Measurements from ENCODE around the gene MESP1.

DNA sequence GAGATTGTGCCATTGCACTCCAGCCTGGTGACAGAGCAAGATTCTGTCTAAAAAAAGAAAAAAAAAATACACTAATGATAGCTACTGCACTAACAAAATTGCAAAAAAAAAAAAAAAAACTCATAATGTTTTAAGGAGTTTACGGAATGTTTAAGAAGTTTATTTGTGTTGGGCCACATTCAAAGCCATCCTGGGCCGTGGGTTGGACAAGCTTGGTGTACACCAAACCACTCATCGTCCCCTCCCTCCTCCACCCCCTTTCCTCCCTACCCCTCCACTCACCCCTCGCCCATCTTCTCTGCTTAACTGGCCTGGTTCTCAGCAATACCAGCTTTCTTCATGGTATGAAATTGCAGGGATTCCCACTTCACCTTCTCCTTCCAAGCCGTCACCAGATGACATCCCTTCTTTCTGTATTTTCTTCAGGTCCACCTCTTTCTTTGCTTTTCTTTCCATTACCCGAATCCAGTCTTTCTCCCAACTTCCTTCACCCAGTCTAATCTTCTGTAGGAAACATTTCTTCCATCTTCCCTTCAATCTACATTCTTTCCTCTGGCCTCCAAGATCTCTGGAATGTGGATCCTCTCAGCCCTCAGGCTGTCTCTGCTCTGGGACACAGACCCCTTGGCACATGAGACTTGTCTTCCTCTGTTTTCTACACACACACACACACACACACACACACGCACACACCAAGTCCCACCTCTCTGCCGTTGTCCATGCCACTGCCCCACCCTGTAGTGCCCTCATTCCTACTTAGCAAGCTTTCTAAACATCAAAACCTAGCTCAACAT lies 3.5 kb upstream of the MESP1 start:
- no peak for TF ChIP-seq CTCF (IDR thresholded peaks at IDR 0.05 in 8 of 11, conservative IDR thresholded peaks at IDR 0.05 in 3 of 11)
- no peak for TF ChIP-seq POLR2A (IDR thresholded peaks at IDR 0.05)
- TF ChIP-seq POLR2AphosphoS5 (IDR thresholded peaks at IDR 0.05) = no peak

Measured in spleen (tissue), 7 donors.